Muscle layer of duodenum (tissue), 2 donors: ENCODE results near the gene CDC42EP5.
A peak's percentile ranks its signal among the peaks of the same experiment; 100 is the strongest.

Source experiments
- H3K27ac ChIP-seq: one replicate; pipeline ENCODE4 v1.7.0; 2013; ENCODE audit warnings: mild to moderate bottlenecking, low read length
- H3K27me3 ChIP-seq: one replicate; pipeline ENCODE4 v1.7.0; 2013; ENCODE audit warnings: low read depth, mild to moderate bottlenecking, control low read depth, low read length
- H3K36me3 ChIP-seq, 2 donors: one replicate each; pipeline ENCODE4 v1.7.0; 2013; ENCODE audit warnings: low read length in 2 of 2, control low read depth in 1 of 2, mild to moderate bottlenecking in 1 of 2; ENCODE audit not compliant: insufficient read depth in 2 of 2, control insufficient read depth in 1 of 2
- H3K4me1 ChIP-seq, 2 donors: one replicate each; pipeline ENCODE4 v1.7.0; 2013; ENCODE audit warnings: low read length in 2 of 2, mild to moderate bottlenecking in 2 of 2, control low read depth in 1 of 2, moderate library complexity in 1 of 2; ENCODE audit not compliant: insufficient read depth in 2 of 2, control insufficient read depth in 1 of 2
- H3K4me3 ChIP-seq, 2 donors: one replicate each; pipeline ENCODE4 v1.7.0; 2013; ENCODE audit warnings: low read length in 2 of 2, low read depth in 1 of 2, mild to moderate bottlenecking in 1 of 2
- H3K9me3 ChIP-seq, 2 donors: one replicate each; pipeline ENCODE4 v1.7.0; 2013; ENCODE audit warnings: low read length in 2 of 2, control low read depth in 1 of 2, mild to moderate bottlenecking in 1 of 2; ENCODE audit not compliant: control insufficient read depth in 1 of 2
- donor health status: healthy.

Gene CDC42EP5

GRCh38 chr19:54484451-54484850 lies 11.4 kb upstream of the CDC42EP5 start:
- no peaks in the 10 kb centered on the region for H3K36me3 ChIP-seq
- peaks cover 3% of the 10 kb centered on the region for H3K27me3 ChIP-seq
- H3K4me1 ChIP-seq = no peaks in the 10 kb centered on the region
- no peaks in the 10 kb centered on the region for H3K9me3 ChIP-seq
- no peak overlapping the region for H3K4me3 ChIP-seq
- H3K27ac ChIP-seq = no peak overlapping the region

- H3K27ac ChIP-seq = no peak overlapping the region
These were observed 9.8 kb upstream of the CDC42EP5 start for GRCh38 chr19:54482889-54483288.

GRCh38 chr19:54481326-54481930 lies 8.3 kb upstream of the CDC42EP5 start:
- H3K27ac ChIP-seq = no peak overlapping the region
- H3K9me3 ChIP-seq = no peaks in the 10 kb centered on the region
- H3K27me3 ChIP-seq = peaks cover 3% of the 10 kb centered on the region
- H3K4me3 ChIP-seq = no peak overlapping the region
- H3K36me3 ChIP-seq = no peaks in the 10 kb centered on the region
- H3K4me1 ChIP-seq = no peaks in the 10 kb centered on the region

More at GRCh38 chr19:54482889-54483288, 9.8 kb upstream of the CDC42EP5 start:
- H3K36me3 ChIP-seq = no peaks in the 10 kb centered on the region
- peaks cover 3% of the 10 kb centered on the region for H3K27me3 ChIP-seq
- no peak overlapping the region for H3K4me3 ChIP-seq
- no peaks in the 10 kb centered on the region for H3K9me3 ChIP-seq
- H3K4me1 ChIP-seq = no peaks in the 10 kb centered on the region

DNA sequence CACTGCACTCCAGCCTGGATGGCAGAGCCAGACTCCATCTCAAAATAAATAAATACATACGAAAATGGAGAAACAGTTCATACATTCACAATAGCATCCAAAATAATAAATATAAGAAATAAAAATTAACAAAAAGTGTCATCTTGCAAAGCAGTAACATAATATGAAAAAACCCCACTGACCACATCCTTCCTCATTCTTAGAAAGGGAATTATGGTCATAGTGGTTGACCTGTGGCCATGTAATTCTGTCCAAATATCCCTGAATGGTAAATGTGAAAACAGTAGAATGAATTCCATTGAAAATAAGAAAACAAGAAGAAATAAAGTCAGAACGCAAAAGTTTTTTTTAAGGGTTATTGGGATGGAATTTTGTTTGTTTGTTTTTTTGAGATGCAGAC lies 7.0 kb upstream of the CDC42EP5 start:
- Histone ChIP-seq H3K4me3 (no peak overlapping the region), H3K4me1 (no peaks in the 10 kb centered on the region), H3K36me3 (no peaks in the 10 kb centered on the region), H3K27me3 (peaks cover 3% of the 10 kb centered on the region), H3K27ac (no peak overlapping the region), H3K9me3 (no peaks in the 10 kb centered on the region)

- Histone ChIP-seq H3K27me3 (no peaks in the 10 kb centered on the region), H3K27ac (no peak overlapping the region), H3K4me1 (no peaks in the 10 kb centered on the region), H3K9me3 (no peaks in the 10 kb centered on the region), H3K36me3 (no peaks in the 10 kb centered on the region), H3K4me3 (no peak overlapping the region)
These were observed 5.7 kb upstream of the CDC42EP5 start for GRCh38 chr19:54478677-54479266.

- no peak overlapping the region for H3K4me3 ChIP-seq
- H3K27me3 ChIP-seq = no peaks in the 10 kb centered on the region
- H3K27ac ChIP-seq = no peak overlapping the region
- H3K4me1 ChIP-seq = no peaks in the 10 kb centered on the region
- no peaks in the 10 kb centered on the region for H3K36me3 ChIP-seq
- H3K9me3 ChIP-seq = no peaks in the 10 kb centered on the region
These were observed 4.6 kb upstream of the CDC42EP5 start for GRCh38 chr19:54477650-54478049.

DNA sequence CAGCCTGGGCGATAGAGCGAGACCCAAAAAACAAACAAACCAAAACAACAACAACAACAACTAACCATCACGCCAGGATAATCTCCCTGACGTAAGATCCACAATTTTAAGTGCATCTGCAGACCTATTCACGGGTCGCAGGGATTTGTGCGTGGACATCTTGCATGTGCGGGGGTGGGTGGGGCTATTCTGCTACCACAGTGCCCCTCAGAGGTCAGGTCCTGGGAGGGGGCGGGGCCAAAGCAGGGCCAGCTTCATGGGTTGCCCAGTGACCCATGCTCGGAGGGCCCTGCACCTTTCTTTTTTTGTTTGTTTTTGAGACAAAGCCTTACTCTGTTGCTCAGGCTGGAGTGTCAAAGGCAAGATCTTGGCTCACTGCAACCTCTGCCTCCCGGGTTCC lies 2.6 kb upstream of the CDC42EP5 start:
- no peaks in the 10 kb centered on the region for H3K36me3 ChIP-seq
- H3K4me3 ChIP-seq = no peak overlapping the region
- H3K27me3 ChIP-seq = no peaks in the 10 kb centered on the region
- no peak overlapping the region for H3K27ac ChIP-seq
- H3K9me3 ChIP-seq = no peaks in the 10 kb centered on the region
- peaks cover 2 to 7% of the 10 kb centered on the region in 2 donors for H3K4me1 ChIP-seq

- H3K36me3 ChIP-seq = no peaks in the 10 kb centered on the region
- H3K4me1 ChIP-seq = peaks cover 7 to 11% of the 10 kb centered on the region in 2 donors
- H3K4me3 ChIP-seq = peak overlapping the region in 1 of 2 donors; percentile 43
- peak overlapping the region; percentile 77 for H3K27ac ChIP-seq
- no peaks in the 10 kb centered on the region for H3K27me3 ChIP-seq
- no peaks in the 10 kb centered on the region for H3K9me3 ChIP-seq
These were observed 836 bp upstream of the CDC42EP5 start for GRCh38 chr19:54473892-54474372.

GRCh38 chr19:54470991-54471782 lies 1.9 kb downstream of the CDC42EP5 start:
- H3K4me1 ChIP-seq = peaks cover 7 to 11% of the 10 kb centered on the region in 2 donors
- H3K27ac ChIP-seq = peak overlapping the region; percentile 85
- H3K9me3 ChIP-seq = no peaks in the 10 kb centered on the region
- H3K36me3 ChIP-seq = no peaks in the 10 kb centered on the region
- peak overlapping the region; percentile 48 to 61 for H3K4me3 ChIP-seq
- no peaks in the 10 kb centered on the region for H3K27me3 ChIP-seq

- Histone ChIP-seq H3K36me3 (no peaks in the 10 kb centered on the region), H3K27ac (peak overlapping the region; percentile 85), H3K4me1 (peaks cover 7 to 11% of the 10 kb centered on the region in 2 donors), H3K27me3 (no peaks in the 10 kb centered on the region), H3K4me3 (peak overlapping the region; percentile 48 to 61), H3K9me3 (no peaks in the 10 kb centered on the region)
These were observed 2.7 kb downstream of the CDC42EP5 start for GRCh38 chr19:54470276-54470887.

GRCh38 chr19:54469496-54469934 lies 3.6 kb downstream of the CDC42EP5 start:
- Histone ChIP-seq H3K4me3 (peak overlapping the region in 1 of 2 donors; percentile 23), H3K27me3 (no peaks in the 10 kb centered on the region), H3K9me3 (no peaks in the 10 kb centered on the region), H3K36me3 (no peaks in the 10 kb centered on the region), H3K27ac (peak overlapping the region; percentile 85), H3K4me1 (peaks cover 7 to 11% of the 10 kb centered on the region in 2 donors)
